Measurements from ENCODE around the gene AHCY. TPM values are rescaled to one million over a fixed set of nuclear protein-coding genes. Genes with fewer than 3 reads are reported as not detected.

Gene AHCY
- total RNA-seq, 1 donor from 2014 or later: 77.9 TPM

- no peaks in the 10 kb centered on the region for H3K27me3 Mint-ChIP-seq
- ChIA-PET CTCF (no interaction called here), POLR2A (no interaction called here)
- no peaks in the 10 kb centered on the region for H3K4me1 Mint-ChIP-seq
- H3K27ac Mint-ChIP-seq: no peak overlapping the region
- no peak for DNase-seq
- no peak for TF ChIP-seq CTCF (IDR thresholded peaks at IDR 0.05)
- no peak overlapping the region for H3K4me3 Mint-ChIP-seq
- H3K9me3 Mint-ChIP-seq: no peaks in the 10 kb centered on the region
- no peak for ATAC-seq (ENCODE audit: low read depth)
- intact Hi-C loops (cut with micrococcal nuclease): no loop called here
- H3K36me3 Mint-ChIP-seq (ENCODE audit: low read depth): peaks cover 74% of the 10 kb centered on the region
These were observed 17.7 kb downstream of the AHCY start for GRCh38 chr20:34285450-34285849.

- H3K4me3 Mint-ChIP-seq: no peak overlapping the region
- DNase-seq (no peak), ATAC-seq (ENCODE audit: low read depth) (no peak)
- peaks cover 77% of the 10 kb centered on the region for H3K36me3 Mint-ChIP-seq (ENCODE audit: low read depth)
- TF ChIP-seq CTCF (IDR thresholded peaks at IDR 0.05): no peak
- CTCF ChIA-PET: no interaction called here
- no peak overlapping the region for H3K27ac Mint-ChIP-seq
- no peaks in the 10 kb centered on the region for H3K27me3 Mint-ChIP-seq
- H3K9me3 Mint-ChIP-seq: no peaks in the 10 kb centered on the region
- intact Hi-C loops (cut with micrococcal nuclease): no loop called here
- no peaks in the 10 kb centered on the region for H3K4me1 Mint-ChIP-seq
- POLR2A ChIA-PET: no interaction called here
These were observed 19.3 kb downstream of the AHCY start for GRCh38 chr20:34283844-34284243.

- ChIA-PET CTCF (no interaction called here), POLR2A (no interaction called here)
- no peaks in the 10 kb centered on the region for H3K9me3 Mint-ChIP-seq
- H3K27me3 Mint-ChIP-seq: no peaks in the 10 kb centered on the region
- TF ChIP-seq CTCF (IDR thresholded peaks at IDR 0.05): no peak
- intact Hi-C loops (cut with micrococcal nuclease): no loop called here
- no peak overlapping the region for H3K4me3 Mint-ChIP-seq
- H3K4me1 Mint-ChIP-seq: no peaks in the 10 kb centered on the region
- DNase-seq (no peak), ATAC-seq (ENCODE audit: low read depth) (no peak)
- no peak overlapping the region for H3K27ac Mint-ChIP-seq
- H3K36me3 Mint-ChIP-seq (ENCODE audit: low read depth): peaks cover 76% of the 10 kb centered on the region
These were observed 21.1 kb downstream of the AHCY start for GRCh38 chr20:34282041-34282440.

- H3K4me3 Mint-ChIP-seq: no peak overlapping the region
- ChIA-PET POLR2A (no interaction called here), CTCF (no interaction called here)
- DNase-seq (no peak), ATAC-seq (ENCODE audit: low read depth) (no peak)
- peaks cover 76% of the 10 kb centered on the region for H3K36me3 Mint-ChIP-seq (ENCODE audit: low read depth)
- H3K4me1 Mint-ChIP-seq: no peaks in the 10 kb centered on the region
- H3K27ac Mint-ChIP-seq: no peak overlapping the region
- no peaks in the 10 kb centered on the region for H3K9me3 Mint-ChIP-seq
- intact Hi-C loops (cut with micrococcal nuclease): no loop called here
- no peaks in the 10 kb centered on the region for H3K27me3 Mint-ChIP-seq
- TF ChIP-seq CTCF (IDR thresholded peaks at IDR 0.05): no peak
These were observed 22.0 kb downstream of the AHCY start for GRCh38 chr20:34281177-34281576.

GRCh38 chr20:34274694-34275093 is 28.5 kb downstream of the AHCY start:
- ATAC-seq (ENCODE audit: low read depth): no peak
- DNase-seq: no peak
- no peaks in the 10 kb centered on the region for H3K27me3 Mint-ChIP-seq
- H3K4me1 Mint-ChIP-seq: no peaks in the 10 kb centered on the region
- H3K36me3 Mint-ChIP-seq (ENCODE audit: low read depth): peaks cover 44% of the 10 kb centered on the region
- CTCF ChIA-PET: no interaction called here
- POLR2A ChIA-PET: no interaction called here
- no peaks in the 10 kb centered on the region for H3K9me3 Mint-ChIP-seq
- H3K4me3 Mint-ChIP-seq: no peak overlapping the region
- no peak for TF ChIP-seq CTCF (IDR thresholded peaks at IDR 0.05)
- H3K27ac Mint-ChIP-seq: no peak overlapping the region
- intact Hi-C loops (cut with micrococcal nuclease): no loop called here
